NCI-H345 (cell line): ENCODE measurements around the gene UBR2.
"Not testable (repeated sequence)": the region's sequence is repeated elsewhere in the genome, so short reads cannot be mapped to it uniquely, and the experiment has no call there.

Source experiments
- DNase-seq: peaks from one replicate; lab custom pipeline; 2025; lab: John Stamatoyannopoulos, UW

Gene UBR2

DNA sequence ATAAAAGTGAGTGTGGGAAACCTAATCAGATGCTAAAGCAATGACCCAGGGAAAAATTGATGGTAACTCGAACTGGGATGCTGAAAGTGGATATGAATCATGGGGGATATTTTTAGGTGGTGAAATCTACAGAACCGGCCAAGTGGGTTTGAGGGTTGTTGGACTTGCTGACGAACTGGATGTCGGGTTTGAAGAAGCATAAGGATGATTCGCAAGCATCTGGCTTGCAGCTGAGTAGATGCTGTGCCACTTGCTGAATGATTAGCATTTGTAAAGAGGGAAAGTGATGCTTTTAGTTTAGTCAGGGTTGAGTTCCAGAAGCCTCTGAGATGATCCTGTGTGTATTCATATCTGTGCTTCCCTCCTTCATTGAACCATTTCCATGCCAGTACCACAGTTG is 54.9 kb downstream of the UBR2 start:
- DNase-seq = no peak

DNA sequence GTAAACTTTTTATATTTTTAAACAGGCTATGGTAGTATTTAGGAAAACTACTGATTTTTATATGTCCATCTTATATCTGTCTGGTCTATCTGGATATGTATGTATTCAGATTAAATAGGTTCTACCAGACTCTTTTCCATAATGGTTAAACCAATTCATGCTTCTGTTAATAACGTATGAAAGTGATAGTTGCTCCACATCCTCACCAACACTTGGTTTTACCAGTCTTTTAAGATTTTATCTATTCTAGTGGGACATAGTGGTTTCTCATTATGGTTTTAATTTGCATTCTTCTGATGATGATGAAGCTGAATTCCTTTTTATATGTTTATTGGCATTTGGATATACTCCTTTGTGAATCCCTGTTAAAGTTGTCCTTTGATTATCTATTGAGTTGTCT is 56.1 kb downstream of the UBR2 start:
- DNase-seq = no peak

DNA sequence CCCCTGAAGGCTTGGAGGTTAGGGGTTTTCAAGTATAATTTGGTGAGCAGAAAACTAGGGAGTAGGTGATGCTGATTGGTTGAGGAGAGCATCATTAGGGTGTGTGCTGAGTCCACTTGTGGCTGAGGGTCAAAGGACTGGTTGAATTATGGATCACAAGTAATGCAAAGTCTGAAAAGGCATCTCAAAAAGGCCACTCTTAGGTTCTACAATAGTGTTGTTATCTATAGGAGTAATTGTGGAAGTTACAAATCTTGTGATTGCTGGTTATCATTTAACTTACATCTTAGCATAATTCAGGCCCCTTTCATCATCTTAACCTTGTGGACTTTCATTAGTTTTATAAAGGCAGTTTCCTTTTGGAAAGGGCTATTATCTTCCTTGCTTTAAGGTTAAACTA is 60.8 kb downstream of the UBR2 start:
- no peak for DNase-seq

DNA sequence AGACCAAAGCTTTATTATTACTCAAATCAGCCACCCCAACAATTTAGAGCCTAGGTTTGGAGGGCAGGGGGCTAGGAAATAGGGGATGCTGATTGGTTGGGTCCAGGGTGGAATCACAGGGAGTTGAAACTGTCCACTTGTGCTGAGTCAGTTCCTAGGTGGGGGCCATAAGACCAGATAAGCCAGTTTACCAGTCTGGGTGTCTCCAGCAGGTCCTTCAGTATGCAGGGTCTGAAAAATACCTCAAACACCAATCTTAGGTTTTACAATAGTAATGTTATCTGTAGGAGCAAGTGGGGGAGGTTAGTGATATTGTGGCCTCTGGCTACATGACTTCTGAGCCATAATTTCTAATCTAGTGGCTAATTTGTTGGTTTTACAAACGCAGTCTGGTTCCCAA is 63.2 kb downstream of the UBR2 start:
- DNase-seq = no peak

DNA sequence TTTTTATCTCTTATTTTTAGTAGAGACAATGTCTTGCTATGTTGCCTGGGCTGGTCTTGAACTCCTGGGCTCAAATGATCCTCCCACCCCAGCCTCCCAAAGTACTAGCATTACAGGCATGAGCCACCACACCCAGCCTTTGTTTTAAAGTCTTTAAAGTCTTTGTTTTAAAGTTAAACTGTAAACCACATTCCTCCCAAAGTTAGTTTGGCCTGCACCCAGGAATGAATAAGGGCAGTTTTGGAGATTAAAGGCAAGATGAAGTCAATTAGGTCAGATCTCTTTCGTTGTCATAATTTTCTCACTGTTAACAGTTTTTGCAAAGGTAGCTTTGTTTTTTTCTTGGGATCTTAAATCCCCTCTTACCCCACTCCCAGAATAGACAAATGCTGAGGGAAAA is 63.8 kb downstream of the UBR2 start:
- no peak for DNase-seq

DNA sequence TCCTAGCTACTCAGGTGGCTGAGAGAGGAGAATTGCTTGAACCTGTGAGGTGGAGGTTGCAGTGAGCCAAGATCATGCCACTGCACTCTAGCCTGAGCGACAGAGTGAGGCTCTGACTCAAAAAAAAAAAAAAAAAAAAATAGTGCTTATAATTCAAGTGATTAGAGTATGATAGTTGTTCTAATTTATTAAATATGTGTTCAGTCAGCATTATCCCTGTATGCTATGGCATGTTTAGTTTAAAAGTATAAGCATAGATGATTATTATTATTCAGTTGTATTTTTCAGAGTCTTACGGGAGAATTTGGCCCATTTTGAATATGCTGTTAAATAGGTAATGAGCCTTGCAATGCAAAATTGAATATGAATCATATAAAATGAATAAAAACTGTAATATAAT is 64.8 kb downstream of the UBR2 start:
- DNase-seq = no peak

DNA sequence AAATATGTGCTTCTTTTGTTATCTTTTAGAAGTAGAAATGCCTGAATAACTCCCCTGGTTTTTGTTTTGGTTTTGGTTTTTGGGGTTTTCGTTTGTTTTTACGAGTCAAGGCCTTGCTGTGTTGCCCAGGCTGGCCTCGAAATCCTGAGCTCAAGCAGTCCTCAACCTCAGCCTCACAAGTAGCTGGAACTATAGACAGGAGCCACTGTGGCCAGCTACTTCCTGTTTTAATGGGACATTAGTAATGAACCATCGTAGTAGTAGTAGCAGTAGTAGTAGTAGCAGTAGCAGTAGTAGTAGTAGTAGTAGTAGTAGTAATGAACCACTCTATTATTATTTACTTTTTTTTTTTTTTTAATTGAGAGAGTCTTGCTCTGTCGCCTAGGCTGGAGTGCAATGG is 66.0 kb downstream of the UBR2 start:
- DNase-seq = no peak

DNA sequence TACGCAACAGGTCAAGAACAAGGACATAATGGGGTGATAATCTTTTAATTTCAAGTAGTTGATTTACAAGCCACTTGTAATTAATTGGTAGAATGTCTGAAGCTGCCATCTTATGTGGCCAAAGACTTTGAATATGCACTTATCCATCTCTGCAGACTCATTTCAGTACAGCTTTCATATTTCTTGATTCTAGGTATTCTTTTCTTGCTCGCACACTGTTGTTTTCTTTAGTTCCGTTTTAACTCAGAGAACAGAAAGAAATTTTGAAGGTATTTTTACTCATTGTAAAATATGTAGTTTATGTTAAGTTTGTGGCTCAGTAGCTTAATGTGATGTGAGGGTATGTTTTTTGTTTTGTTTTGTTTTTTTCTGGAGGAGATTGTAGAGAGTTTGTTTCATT is 73.9 kb downstream of the UBR2 start:
- no peak for DNase-seq

DNA sequence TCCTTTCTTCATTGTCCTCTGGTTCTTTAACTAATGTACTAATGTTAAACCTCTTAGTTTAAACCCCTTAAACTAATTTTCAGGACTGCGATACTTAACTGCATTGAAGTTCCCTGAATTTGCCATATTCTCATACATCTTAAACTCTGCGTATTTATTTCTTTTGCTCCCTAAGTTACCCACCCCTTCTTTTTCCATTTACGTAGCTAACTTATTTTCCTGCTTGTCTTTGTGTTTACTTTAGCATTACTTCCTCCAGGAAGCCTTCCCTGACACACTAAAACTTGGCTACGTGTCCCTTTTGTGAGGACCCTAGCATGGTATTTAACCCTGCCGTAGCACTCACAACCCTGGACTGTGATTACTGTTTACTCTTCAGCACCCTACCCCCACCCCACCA is 79.0 kb downstream of the UBR2 start:
- DNase-seq = no peak

DNA sequence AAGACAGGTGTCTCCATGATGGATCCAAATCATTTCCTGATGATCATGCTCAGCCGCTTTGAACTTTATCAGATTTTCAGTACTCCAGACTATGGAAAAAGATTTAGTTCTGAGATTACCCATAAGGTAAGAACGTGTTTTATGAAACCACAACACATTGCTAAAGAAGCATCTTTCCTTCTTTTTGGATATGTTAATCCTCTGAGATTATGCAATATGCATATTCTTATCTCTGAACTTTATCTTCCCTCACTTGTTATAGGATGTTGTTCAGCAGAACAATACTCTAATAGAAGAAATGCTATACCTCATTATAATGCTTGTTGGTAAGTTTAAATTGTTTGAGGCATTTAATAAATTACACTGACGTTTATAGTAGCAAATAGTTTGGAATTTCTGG is 80.4 kb downstream of the UBR2 start:
- no peak for DNase-seq

DNA sequence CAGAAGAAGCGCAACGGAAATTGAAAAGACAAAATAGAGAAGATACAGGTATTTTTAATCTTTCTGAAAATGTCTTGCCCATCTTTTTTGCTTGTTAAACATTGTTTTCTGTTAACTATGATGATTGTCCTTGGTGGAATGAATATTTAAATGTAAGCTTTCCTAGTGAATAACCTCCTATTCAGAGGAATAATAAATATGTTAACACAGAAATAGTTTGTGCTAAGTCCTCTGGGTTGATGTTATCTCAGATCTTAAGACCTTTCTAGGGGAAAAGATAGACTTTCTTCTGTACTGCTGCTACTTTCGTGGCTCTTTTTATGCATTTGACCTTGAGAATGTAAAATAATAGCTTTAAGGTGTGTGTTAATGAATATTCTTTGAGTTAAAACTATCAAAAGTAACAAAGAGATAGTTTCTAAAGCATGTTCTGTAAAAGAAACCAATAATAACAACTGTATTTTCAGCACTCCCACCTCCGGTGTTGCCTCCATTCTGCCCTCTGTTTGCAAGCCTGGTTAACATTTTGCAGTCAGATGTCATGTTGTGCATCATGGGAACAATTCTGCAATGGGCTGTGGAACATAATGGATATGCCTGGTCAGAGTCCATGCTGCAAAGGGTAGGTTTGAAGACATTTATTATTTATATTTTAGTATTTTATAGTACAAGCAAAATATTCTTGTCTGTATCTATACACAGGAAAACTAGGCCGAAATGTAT is 88.4 kb downstream of the UBR2 start:
- DNase-seq = no peak

DNA sequence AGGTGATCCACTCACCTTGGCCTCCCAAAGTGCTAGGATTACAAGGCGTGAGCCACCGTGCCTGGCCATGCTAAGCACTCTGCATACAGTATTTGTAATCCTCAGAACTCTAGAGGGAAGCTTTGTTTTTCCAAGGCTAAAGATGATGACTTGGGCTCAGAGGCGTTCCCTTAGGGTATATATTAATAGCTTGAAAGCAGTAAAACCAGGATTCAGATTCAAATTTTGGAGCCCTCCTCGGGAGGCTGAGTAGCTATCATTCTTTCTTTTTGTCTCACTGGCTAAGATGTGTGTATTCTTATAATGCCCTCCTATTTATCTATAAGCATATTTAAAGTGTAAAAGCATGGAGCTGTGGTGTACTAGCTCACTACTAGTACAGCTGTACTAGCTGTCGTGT is 90.0 kb downstream of the UBR2 start:
- DNase-seq = no peak

DNA sequence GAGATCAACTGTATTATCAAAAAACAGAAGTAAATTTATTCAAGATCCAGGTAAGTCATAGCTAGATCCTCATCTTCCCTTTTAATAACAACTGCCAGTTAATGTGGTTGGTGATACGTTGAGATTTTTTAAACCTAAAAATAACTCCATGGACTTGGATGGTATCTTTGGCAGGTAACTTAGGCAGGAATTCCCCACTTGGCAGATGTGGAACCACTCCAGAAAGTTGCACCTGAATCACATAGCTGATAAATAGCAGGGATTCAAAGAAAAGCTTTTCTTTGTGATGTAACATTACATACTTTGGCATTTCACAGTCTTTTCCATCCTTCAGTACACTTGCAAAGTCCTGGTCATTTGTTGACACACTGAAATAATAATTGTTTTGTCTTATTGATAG is 96.0 kb downstream of the UBR2 start:
- DNase-seq = no peak

DNA sequence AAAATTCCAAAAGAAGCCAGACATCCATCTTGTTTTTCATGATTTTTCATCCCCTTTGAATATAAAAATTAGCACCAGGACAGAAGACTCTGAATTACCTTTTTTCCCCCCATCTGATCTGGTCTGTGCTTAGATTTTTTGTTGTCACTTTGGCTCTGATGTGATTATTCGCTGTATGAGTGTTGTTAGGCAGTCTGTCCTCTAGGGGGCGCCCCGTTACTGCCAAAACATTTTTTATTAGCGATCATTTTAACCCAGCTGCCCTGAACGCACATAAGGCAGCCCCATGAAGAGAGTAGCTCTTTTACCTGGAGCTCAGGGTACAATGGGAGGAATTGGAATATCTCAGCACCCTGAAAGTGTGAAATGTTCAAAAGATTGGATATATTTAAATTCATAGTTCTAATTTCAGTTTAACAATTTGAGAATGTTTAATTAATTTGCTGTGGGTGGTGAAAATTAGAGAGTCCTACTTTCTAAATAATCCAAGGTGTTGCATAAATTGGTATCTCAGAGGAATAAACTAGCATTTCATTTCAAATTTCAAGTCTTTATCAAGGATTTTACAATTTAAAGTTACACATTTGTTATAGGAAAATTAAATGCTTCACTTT is 97.8 kb downstream of the UBR2 start:
- DNase-seq = peak; percentile 66

DNA sequence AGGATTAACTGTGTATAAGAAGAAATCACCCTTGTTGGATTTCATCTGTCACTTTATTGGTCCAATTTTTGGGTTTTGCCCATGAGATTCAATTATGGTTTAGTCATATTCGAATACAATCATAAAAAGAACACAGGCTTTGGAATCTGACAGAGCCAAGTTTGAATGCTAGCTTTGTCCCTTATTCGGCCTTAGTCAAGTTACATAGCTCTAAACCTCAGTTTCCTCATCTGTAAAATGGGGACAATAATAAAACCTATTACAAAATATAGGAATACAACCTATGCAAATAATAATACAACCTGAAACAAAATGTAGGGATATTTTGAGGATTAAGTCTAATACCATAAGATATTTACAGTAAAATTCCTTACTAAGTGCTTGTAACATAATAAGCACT is 100.9 kb downstream of the UBR2 start:
- DNase-seq = no peak

DNA sequence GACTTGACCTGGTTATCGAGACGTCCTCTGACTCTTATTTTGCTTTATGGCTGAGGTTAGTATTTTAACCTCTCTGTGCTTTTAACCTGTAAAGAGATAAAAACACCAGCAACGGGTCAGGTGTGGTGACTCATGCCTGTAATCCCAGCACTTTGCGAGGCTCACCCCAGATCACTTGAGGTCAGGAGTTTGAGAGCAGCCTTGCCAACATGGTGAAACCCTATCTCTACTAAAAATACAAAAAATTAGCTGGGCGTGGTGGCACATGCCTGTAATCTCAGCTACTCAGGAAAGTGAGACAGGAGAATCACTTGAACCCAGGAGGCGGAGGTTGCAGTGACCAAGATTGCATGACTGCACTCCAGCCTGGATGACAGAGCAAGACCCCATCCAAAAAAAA is 110.5 kb downstream of the UBR2 start:
- not testable (repeated sequence) for DNase-seq

DNA sequence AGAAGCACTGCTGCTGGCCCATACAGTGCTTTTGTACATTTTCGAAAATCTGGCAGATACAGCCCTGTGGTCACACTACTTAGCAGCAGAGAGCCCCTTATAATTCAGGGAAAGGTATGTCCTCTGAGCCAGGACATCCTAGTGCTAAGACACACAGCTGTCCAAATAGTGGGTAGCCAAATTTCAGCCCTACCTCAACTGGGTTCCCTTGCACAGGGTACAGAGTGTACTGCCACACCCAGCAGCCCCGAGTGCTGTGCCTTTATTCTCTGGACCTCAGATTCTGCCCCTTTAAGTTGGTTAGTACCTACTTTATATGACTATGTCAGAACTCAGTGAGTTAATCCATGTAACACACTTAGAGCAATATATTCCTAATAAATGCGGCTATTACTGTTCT is 111.0 kb downstream of the UBR2 start:
- no peak for DNase-seq

DNA sequence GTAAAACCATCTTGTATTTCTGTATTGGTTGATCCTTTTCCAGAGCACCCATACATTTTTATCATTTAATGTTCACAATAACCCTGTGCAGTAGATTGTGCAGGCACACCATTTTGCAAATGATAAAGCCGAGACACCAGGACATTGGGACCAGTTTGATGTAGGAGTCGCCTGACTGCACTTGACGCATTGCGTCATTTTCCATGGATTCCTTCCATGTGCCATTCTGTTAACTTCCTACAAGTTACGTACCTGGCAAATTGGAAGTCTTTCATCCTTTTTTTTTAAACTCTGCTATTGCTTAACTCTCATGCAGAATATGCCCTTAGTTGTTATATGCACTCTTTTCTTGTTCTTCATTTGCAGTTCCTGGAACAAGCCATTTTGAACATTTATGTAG is 115.5 kb downstream of the UBR2 start:
- no peak for DNase-seq

DNA sequence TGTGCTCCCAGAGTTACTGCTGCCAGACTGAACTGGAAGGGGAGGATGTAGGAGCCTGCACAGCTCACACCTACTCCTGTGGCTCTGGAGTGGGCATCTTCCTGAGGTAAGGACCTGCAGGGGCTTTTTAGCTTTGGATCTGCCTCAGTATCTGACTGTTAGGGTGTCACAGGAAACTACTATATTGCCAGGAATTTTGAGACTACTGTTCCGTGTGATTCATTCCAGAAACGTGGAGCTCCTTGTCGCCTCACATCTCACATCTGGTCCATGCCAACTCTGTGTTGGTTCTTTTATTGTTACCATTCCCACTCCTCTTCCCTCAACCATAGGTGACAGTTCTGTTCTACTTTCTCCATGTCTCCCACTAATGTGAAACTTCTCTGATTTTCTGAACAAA is 124.5 kb downstream of the UBR2 start:
- DNase-seq = no peak

DNA sequence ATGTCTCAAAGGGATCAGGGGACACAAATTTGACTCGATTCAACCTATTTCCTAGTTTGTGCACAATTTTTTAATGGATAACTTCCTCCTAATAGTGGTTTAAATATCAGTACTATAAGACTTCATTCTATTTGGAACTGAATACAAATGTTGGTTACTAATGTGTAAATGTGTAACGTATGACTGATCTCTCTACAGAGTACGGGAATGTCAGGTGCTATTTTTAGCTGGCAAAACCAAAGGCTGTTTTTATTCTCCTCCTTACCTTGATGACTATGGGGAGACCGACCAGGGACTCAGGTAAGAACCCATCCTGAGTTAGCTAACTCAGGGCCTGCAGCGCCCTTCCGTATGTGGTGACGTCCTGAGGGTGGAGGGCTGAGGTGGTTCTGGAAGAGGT is 125.5 kb downstream of the UBR2 start:
- no peak for DNase-seq

DNA sequence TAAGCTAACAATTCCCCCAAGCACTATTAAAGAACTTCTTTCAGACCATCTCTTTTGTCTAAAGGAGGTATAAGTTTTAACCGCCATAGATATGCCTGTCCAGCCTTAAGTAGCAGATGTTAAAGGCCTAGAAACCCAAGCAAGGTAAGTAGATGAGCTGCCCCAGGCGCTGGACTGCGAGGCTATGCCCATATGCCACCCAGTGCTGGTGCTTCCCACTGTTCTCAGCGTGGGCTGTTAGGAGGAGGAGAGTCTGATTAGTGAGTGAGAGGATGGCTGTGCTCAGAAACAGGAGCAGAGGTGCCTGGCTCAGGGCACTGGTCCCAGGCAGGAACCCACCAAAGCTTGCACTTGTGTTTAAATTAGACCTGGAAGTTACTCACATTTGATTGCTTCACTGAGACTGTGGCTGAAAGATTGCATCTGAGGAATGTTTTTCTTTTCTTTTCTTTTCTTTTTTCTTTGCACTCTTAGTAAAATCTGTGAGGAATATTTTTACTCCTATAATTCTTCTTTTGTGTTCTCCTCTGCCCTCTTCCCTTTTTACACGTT is 126.4 kb downstream of the UBR2 start:
- DNase-seq = no peak

DNA sequence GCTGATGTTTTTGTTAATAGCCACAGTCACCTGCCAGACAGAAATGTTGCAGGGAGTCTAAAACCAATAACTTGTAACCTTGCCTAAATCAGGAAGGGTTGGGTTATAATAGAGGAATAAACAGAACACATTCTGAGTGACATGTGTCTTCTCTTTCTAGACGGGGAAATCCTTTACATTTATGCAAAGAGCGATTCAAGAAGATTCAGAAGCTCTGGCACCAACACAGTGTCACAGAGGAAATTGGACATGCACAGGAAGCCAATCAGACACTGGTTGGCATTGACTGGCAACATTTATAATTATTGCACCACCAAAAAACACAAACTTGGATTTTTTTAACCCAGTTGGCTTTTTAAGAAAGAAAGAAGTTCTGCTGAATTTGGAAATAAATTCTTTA is 127.0 kb downstream of the UBR2 start:
- DNase-seq = no peak

DNA sequence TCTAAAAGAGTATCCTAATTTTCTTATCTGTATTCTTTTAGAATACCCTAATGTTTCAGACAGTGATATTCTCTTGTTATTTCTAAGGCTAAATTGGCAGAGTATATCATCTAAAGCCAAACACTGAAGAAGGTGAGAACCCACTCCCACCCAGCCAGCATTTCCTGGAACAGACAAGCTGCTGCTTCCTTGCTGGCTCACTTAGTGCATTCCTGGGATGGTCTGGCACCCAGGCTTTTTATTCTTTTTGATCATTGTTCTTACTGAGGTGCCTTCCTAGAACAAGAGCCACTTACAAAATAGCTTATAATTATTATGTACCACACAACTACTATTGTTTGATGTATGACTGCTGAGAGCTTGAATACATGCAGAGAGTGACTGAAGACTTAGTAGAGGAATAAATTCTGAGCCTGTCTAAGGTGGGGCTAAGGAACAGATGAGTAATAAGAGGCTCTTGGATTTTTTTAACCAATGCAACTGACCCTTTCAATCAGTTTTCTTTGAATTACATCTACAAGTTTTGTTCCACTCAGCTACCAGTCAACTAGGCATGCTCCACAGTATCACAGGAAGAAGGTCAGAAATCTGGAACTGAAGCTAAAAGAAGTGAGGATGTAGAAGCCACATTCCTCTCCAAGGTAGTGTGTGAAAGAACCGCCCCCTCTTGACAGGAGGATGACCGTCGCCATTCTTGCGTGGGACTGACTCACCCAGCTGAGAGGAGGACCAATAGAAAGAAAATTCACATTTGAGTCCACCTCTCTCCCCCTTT is 128.5 kb downstream of the UBR2 start:
- no peak for DNase-seq
